Mesendoderm (in vitro differentiated cells): ENCODE measurements around the gene PCDHGC4.
A peak's percentile ranks its signal among the peaks of the same experiment; 100 is the strongest.

Experiments
- DNase-seq: peaks from one replicate; pipeline ENCODE4 v3.0.0; 2013
- H2AK5ac ChIP-seq: 2 replicates; pipeline ENCODE4 v1.6.1; 2013; ENCODE audit warnings: low read length, inconsistent platforms
- H2BK120ac ChIP-seq: 2 replicates; pipeline ENCODE4 v1.6.1; 2013; ENCODE audit warnings: low read depth, mild to moderate bottlenecking, low read length, moderate library complexity, mixed read lengths
- H2BK15ac ChIP-seq: replicated peaks from 2 replicates; pipeline ENCODE4 v1.6.1; 2013; ENCODE audit warnings: low read depth, mild to moderate bottlenecking, moderate library complexity
- H2BK5ac ChIP-seq: 2 replicates; pipeline ENCODE4 v1.6.1; 2013; ENCODE audit warnings: low read length, inconsistent platforms
- H3K18ac ChIP-seq: 2 replicates; pipeline ENCODE4 v1.6.1; 2013; ENCODE audit warnings: mild to moderate bottlenecking, low read length, mixed read lengths
- H3K23ac ChIP-seq: one replicate; pipeline ENCODE4 v1.6.1; 2013; ENCODE audit warnings: low read length
- H3K27ac ChIP-seq: 2 replicates; pipeline ENCODE4 v1.5.1; 2013; ENCODE audit warnings: low read depth, mild to moderate bottlenecking, inconsistent platforms, low read length, moderate library complexity
- H3K27me3 ChIP-seq: 2 replicates; pipeline ENCODE4 v1.6.1; 2013; ENCODE audit warnings: low read length, control low read depth, mild to moderate bottlenecking, inconsistent platforms; ENCODE audit not compliant: insufficient read depth, poor library complexity
- H3K36me3 ChIP-seq: 2 replicates; pipeline ENCODE4 v1.6.1; 2013; ENCODE audit warnings: low read length, inconsistent platforms; ENCODE audit not compliant: control insufficient read depth, insufficient read depth
- H3K4ac ChIP-seq: one replicate; pipeline ENCODE4 v1.6.1; 2013; ENCODE audit warnings: low read depth, mild to moderate bottlenecking, low read length, moderate library complexity
- H3K4me1 ChIP-seq: 2 replicates; pipeline ENCODE4 v1.6.1; 2013; ENCODE audit warnings: low read depth, low read length, inconsistent platforms; ENCODE audit not compliant: control insufficient read depth
- H3K4me2 ChIP-seq: 2 replicates; pipeline ENCODE4 v1.6.1; 2013; ENCODE audit warnings: low read length
- H3K4me3 ChIP-seq: 2 replicates; pipeline ENCODE4 v1.5.1; 2013; ENCODE audit warnings: mild to moderate bottlenecking, low read length
- H3K56ac ChIP-seq: one replicate; pipeline ENCODE4 v1.6.1; 2013; ENCODE audit warnings: low read length
- H3K79me1 ChIP-seq: 2 replicates; pipeline ENCODE4 v1.6.1; 2013; ENCODE audit warnings: low read length, inconsistent platforms
- H3K79me2 ChIP-seq: 2 replicates; pipeline ENCODE4 v1.6.1; 2013; ENCODE audit warnings: mild to moderate bottlenecking, low read length; ENCODE audit not compliant: control insufficient read depth, insufficient read depth
- H3K9ac ChIP-seq: 2 replicates; pipeline ENCODE4 v1.6.1; 2013; ENCODE audit warnings: low read length, inconsistent platforms
- H4K5ac ChIP-seq: one replicate; pipeline ENCODE4 v1.6.1; 2013; ENCODE audit warnings: low read length
- H4K8ac ChIP-seq: one replicate; pipeline ENCODE4 v1.6.1; 2013; ENCODE audit warnings: low read depth, mild to moderate bottlenecking, control low read depth, low read length, moderate library complexity
- WGBS: extraction: QIAGEN DNeasy Blood & Tissue Kit; methylation state at CpG from one replicate; pipeline ENCODE4 v1.1.7; 2013; ENCODE audit warnings: low lambda C conversion rate, missing lambda C conversion rate; ENCODE audit not compliant: insufficient coverage; ENCODE audit errors: extremely low coverage; 5-methylcytosine and 5-hydroxymethylcytosine counted together

The PCDHGC4 gene

DNA sequence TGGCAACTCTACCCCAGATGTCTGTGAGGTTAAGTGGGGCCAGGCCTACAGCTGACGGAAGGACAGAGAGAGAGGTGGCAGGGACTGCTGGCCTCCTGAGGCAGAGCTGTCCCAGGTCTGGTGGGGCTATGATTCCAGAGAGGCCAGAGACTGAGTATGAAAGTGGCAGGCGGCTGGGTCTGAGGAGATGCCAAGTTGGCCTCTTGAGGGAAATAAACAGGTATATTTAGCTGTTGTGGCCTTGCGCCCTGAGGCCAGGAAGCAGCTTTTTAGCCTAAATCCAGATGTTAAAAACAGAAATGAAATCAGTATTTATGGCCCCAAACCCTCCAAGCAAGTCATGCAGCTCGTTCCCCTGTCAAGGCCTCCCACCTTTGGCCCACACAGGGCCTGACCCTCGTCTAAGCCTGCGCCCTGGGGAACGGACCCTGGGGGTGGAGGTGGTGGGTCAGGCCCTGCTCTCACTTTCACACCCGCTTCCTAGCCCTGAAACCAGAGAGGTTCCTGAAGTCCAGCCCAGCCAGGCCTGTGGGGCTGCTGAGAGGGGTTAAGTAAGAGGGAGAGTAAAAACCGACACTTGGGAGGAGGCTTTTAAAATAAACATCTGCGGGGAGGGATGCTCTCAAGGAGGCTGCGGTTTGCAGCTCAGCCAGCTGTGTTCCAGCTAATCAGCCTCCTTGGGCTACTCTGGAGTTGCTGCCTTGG is 22.7 kb downstream of the PCDHGC4 start:
- Histone ChIP-seq H2AK5ac (peak overlapping the region; percentile 45), H3K4ac (no peak overlapping the region), H3K27me3 (no peaks in the 10 kb centered on the region), H3K36me3 (no peaks in the 10 kb centered on the region), H3K4me1 (peaks cover 10% of the 10 kb centered on the region), H3K56ac (peak overlapping the region; percentile 78), H2BK15ac (no peak overlapping the region), H3K9ac (peak overlapping the region; percentile 36), H2BK5ac (peak overlapping the region; percentile 21), H3K27ac (peak overlapping the region; percentile 39), H3K23ac (no peak overlapping the region), H3K79me2 (no peaks in the 10 kb centered on the region), H3K18ac (no peak overlapping the region), H3K79me1 (no peaks in the 10 kb centered on the region), H2BK120ac (no peak overlapping the region), H4K8ac (no peak overlapping the region), H3K4me2 (no peak overlapping the region), H3K4me3 (no peak overlapping the region), H4K5ac (no peak overlapping the region)
- no peak for DNase-seq
- no CpG with 5 or more reads among the region's 11 CpGs for WGBS

DNA sequence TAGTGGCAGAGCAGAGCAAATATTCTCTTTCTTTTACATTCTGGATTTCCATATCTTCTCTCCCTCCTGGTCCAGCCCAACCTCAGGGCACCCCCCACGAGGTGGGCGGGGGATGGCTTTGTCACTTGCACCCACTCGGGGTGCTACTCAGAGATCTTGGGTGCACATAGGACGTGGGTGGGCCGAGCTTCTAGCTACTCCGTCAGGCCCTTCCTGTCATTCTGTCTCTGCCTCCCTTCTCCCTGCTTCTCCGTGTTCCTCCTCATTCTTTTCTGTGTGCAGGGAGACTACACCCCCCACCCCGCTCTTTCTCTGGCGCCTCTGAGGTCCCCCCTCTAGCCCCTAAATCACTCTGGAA is 23.6 kb downstream of the PCDHGC4 start:
- no CpG with 5 or more reads among the region's 9 CpGs for WGBS
- H2BK5ac ChIP-seq, result peak overlapping the region; percentile 39
- no peaks in the 10 kb centered on the region for H3K36me3 ChIP-seq
- H2AK5ac ChIP-seq, result no peak overlapping the region
- no peaks in the 10 kb centered on the region for H3K79me1 ChIP-seq
- H2BK120ac ChIP-seq, result peak overlapping the region; percentile 51
- H3K9ac ChIP-seq, result peak overlapping the region; percentile 57
- H3K23ac ChIP-seq, result no peak overlapping the region
- H2BK15ac ChIP-seq, result no peak overlapping the region
- H3K79me2 ChIP-seq, result no peaks in the 10 kb centered on the region
- no peaks in the 10 kb centered on the region for H3K27me3 ChIP-seq
- H3K4me3 ChIP-seq, result no peak overlapping the region
- H3K18ac ChIP-seq, result peak overlapping the region; percentile 8
- peak overlapping the region; percentile 78 for H3K56ac ChIP-seq
- H3K4ac ChIP-seq, result peak overlapping the region; percentile 22
- H4K8ac ChIP-seq, result no peak overlapping the region
- H3K27ac ChIP-seq, result peak overlapping the region; percentile 39
- no peak overlapping the region for H4K5ac ChIP-seq
- peak overlapping the region; percentile 25 for H3K4me2 ChIP-seq
- peaks cover 10% of the 10 kb centered on the region for H3K4me1 ChIP-seq
- DNase-seq, result no peak

DNA sequence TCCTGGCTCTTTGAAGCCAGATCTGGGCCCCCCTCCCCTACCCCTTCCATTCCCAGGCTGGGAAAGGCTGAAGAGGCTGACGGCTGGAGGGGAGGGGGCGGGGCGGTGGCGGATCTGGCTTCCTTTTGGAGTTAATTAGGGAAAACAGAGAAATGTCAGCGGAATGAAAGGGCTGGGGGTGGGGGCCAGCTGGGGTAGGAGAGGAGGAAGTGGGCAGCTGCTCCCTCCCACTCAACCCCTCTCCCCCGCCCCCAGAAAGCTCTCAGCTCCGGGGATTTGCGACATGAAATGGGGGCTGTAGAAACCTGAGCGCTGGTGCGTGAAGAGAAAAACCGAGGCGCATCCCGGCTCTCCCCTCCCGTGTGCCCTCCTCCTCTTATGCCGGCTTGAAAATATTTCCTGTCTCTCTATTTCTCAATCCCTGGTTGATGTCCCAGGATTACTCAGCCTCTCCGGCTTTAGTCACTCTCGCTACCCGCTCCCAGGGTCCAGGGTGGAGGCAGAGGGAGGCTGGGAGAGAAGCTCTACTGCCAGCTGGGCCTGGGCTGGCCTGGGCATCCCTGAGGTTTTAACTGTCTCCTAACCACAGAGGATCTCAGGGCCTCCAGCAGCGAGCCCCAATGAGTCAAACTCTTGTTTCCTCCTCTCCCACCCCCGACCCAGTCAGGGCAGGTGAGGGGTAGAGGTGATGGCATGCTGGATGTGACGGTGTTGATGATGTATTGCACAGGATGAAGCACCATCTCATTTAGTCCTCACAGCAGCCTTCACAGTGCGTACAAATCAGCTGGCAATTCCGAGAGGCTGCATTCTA is 24.2 kb downstream of the PCDHGC4 start:
- no peaks in the 10 kb centered on the region for H3K36me3 ChIP-seq

DNA sequence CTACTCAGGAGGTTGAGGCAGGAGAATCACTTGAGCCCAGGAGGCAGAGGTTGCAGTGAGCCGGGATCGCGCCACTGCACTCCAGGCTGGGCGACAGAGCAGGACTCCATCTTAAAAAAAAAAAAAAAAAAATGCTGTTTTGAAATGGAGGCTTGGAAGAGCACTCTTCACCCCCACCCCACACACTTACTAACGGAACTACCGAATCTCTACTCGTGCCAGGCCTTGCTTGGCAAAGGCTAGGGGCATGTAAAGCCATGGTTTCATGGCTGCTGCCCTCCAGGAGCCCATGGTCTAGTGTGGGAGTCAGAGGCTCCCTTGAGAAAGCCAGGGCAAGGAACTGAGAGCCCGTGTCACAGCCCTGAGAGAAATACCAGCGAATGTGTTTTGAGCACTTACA is 25.3 kb downstream of the PCDHGC4 start:
- H3K79me1 ChIP-seq, result no peaks in the 10 kb centered on the region
- H3K56ac ChIP-seq, result no peak overlapping the region
- H2BK15ac ChIP-seq, result no peak overlapping the region
- H3K36me3 ChIP-seq, result no peaks in the 10 kb centered on the region
- WGBS, result no CpG with 5 or more reads among the region's 9 CpGs
- no peak overlapping the region for H3K27ac ChIP-seq
- H2AK5ac ChIP-seq, result no peak overlapping the region
- H3K4me3 ChIP-seq, result no peak overlapping the region
- no peak overlapping the region for H2BK5ac ChIP-seq
- H3K18ac ChIP-seq, result no peak overlapping the region
- H4K5ac ChIP-seq, result no peak overlapping the region
- no peak overlapping the region for H3K9ac ChIP-seq
- H4K8ac ChIP-seq, result no peak overlapping the region
- no peak overlapping the region for H3K4ac ChIP-seq
- DNase-seq, result no peak
- H3K27me3 ChIP-seq, result no peaks in the 10 kb centered on the region
- H2BK120ac ChIP-seq, result no peak overlapping the region
- H3K4me2 ChIP-seq, result no peak overlapping the region
- no peaks in the 10 kb centered on the region for H3K79me2 ChIP-seq
- H3K23ac ChIP-seq, result no peak overlapping the region
- peaks cover 14% of the 10 kb centered on the region for H3K4me1 ChIP-seq

More for the DNA sequence above, 24.2 kb downstream of the PCDHGC4 start:
- peak overlapping the region; percentile 8 for H3K18ac ChIP-seq
- no peaks in the 10 kb centered on the region for H3K27me3 ChIP-seq
- H3K4me3 ChIP-seq, result no peak overlapping the region
- no peaks in the 10 kb centered on the region for H3K79me1 ChIP-seq
- peak overlapping the region; percentile 67 for H3K9ac ChIP-seq
- no peak overlapping the region for H2BK5ac ChIP-seq
- no peak overlapping the region for H3K4ac ChIP-seq
- H4K5ac ChIP-seq, result no peak overlapping the region
- peak overlapping the region; percentile 47 for H3K27ac ChIP-seq
- H3K23ac ChIP-seq, result no peak overlapping the region
- H2BK120ac ChIP-seq, result no peak overlapping the region
- H4K8ac ChIP-seq, result no peak overlapping the region
- peaks cover 10% of the 10 kb centered on the region for H3K4me1 ChIP-seq
- no CpG with 5 or more reads among the region's 23 CpGs for WGBS
- no peak overlapping the region for H2BK15ac ChIP-seq
- DNase-seq, result peak; percentile 87
- H3K4me2 ChIP-seq, result peak overlapping the region; percentile 41
- H3K56ac ChIP-seq, result peak overlapping the region; percentile 78
- H3K79me2 ChIP-seq, result no peaks in the 10 kb centered on the region
- H2AK5ac ChIP-seq, result no peak overlapping the region

DNA sequence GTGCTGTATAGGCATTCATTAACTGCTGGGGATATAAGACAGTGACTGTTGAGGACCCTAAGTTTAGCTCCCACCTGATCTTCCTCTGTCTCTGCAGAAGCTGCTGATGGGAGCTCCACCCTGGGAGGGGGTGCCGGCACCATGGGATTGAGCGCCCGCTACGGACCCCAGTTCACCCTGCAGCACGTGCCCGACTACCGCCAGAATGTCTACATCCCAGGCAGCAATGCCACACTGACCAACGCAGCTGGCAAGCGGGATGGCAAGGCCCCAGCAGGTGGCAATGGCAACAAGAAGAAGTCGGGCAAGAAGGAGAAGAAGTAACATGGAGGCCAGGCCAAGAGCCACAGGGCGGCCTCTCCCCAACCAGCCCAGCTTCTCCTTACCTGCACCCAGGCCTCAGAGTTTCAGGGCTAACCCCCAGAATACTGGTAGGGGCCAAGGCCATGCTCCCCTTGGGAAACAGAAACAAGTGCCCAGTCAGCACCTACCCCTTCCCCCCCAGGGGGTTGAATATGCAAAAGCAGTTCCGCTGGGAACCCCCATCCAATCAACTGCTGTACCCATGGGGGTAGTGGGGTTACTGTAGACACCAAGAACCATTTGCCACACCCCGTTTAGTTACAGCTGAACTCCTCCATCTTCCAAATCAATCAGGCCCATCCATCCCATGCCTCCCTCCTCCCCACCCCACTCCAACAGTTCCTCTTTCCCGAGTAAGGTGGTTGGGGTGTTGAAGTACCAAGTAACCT is 26.2 kb downstream of the PCDHGC4 start:
- no peak overlapping the region for H3K4ac ChIP-seq
- no peak overlapping the region for H2AK5ac ChIP-seq
- H3K79me2 ChIP-seq, result no peaks in the 10 kb centered on the region
- H3K56ac ChIP-seq, result no peak overlapping the region
- no peak for DNase-seq
- no peak overlapping the region for H2BK5ac ChIP-seq
- no CpG with 5 or more reads among the region's 14 CpGs for WGBS
- H2BK120ac ChIP-seq, result no peak overlapping the region
- H2BK15ac ChIP-seq, result no peak overlapping the region
- H3K4me3 ChIP-seq, result no peak overlapping the region
- H4K5ac ChIP-seq, result no peak overlapping the region
- no peak overlapping the region for H3K9ac ChIP-seq
- H3K27me3 ChIP-seq, result no peaks in the 10 kb centered on the region
- H3K79me1 ChIP-seq, result no peaks in the 10 kb centered on the region
- H3K27ac ChIP-seq, result no peak overlapping the region
- H3K36me3 ChIP-seq, result no peaks in the 10 kb centered on the region
- H3K4me1 ChIP-seq, result peaks cover 15% of the 10 kb centered on the region
- H3K4me2 ChIP-seq, result no peak overlapping the region
- H4K8ac ChIP-seq, result no peak overlapping the region
- no peak overlapping the region for H3K23ac ChIP-seq
- no peak overlapping the region for H3K18ac ChIP-seq
